ENCODE results near the gene CCDC141.
A peak's percentile ranks its signal among the peaks of the same experiment; 100 is the strongest.

CCDC141 gene

GRCh38 chr2:178978667-178979066 is 71.3 kb downstream of the CCDC141 start:
- DNase-seq (ENCODE audit: low read depth), result no peak

- no peak for DNase-seq (ENCODE audit: low read depth)
Measured at GRCh38 chr2:178976351-178976750, 73.6 kb downstream of the CCDC141 start.

DNA sequence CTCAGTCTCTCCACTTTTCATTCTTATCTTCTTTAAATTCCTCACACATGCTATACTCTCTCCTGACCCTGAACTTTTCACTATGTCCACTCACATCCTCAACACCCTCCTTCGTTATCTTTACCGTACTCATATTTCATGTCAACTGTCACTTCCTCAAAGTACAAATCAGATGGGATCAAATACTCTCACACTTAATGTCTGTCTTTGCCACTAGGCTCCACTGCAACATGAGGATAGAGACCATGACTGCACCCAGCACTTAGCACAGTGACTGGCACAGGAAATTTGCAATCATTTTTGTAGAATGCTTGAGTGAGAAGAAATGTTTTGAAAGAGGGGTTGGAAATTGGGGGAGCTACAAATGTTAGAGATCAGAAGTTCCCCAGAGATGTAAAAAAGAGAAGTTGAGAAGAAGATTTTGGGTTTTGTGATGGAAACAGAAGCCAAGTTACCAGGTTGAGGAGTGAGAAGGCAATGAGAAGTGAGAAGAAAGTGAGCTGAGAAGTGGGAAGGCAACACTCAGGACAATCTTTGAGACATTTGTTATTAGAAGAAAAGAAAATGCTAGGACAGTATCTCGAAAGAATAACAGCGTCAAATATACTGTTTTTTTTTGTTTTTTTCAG is 87.0 kb downstream of the CCDC141 start:
- no peak for DNase-seq (ENCODE audit: low read depth)

DNA sequence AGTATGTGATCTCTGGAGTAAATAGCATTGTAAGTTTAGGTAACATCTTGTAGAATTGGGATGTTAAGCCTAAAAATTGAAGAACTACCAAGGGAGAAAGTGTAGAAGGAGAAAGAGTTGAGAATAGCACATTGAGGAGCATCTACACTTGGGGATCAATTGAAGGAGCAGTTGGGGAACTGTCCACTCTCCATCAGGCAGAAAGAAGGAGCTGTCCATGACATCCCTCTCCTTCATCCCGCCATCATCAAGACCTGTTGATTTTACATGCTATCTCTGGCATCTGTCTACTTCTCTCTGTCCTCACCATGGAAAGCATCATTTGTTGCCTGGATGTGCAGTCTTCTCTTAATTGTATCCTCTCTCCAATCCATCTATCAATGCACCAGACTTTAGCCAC is 87.8 kb downstream of the CCDC141 start:
- DNase-seq (ENCODE audit: low read depth), result no peak

DNA sequence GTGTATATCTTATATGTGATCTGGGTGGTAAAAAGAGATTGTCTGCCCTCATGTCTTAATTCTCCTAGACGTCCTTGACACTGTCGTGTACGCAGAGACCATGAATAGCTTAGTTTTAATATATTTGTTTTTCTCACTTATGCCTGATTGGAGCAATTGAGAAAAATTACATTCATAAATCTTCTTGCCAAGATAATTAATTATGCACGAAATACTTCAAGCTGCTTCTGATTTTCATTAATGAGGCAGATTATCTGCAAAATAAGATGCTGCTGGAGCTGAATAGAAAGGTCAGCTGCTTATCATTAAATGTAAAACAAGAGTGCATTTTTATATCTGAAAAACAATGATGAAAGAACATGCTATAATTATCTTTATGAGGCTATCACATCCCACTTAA is 95.9 kb downstream of the CCDC141 start:
- no peak for DNase-seq (ENCODE audit: low read depth)

DNA sequence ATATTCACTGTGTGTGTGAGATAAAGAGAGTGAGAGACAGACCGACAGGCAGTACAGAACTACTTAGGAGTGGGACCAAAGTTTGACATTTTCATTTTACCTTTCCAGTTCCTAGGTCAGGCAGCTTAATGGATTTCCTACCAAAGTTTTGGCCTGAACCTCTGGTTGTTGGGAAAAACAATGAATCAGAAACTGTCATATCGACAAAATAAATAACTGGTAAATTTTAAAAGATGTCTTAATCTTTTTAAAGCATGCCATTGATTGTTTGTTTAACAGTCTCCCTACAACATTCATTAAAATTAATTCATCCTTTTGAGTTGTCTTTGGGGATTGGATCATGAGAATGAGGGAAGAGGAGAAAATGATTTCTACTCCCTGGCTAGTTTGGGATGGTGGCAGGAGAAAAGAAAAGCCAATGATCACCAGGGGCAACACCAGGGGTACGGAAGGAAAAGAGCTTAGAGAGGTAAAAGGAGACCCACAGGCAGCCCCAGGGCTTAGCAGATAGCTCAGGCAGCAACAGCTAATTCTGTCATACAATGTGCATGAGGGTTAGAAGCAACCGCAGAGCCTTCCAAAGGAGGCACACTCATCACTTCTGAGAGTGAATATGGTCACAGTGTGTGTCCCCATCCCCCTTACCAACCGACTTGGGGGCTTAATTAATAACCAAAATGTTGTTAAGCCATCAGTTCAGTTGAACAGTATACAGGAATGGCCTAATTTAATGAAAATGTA is 98.5 kb downstream of the CCDC141 start:
- DNase-seq (ENCODE audit: low read depth), result no peak

DNA sequence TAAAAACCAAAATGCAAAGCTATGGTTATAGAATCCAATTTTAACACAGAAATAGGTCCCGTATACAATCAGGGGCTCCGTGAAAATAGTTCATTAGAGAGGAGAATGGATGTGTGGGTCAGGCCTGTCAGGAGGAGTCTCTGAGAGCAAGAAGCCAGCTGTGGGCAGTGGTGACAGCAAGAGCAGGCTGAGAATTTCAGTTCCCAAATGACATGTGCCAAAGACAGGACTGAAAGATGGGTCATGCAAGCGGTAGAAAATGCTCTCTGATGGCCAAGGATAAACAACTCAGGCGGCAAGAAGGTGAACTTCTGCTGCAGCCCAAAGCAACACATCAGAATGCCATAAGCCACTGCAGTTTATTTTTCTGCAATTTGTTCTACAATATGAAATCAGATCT is 100.4 kb downstream of the CCDC141 start:
- DNase-seq (ENCODE audit: low read depth), result no peak

- DNase-seq (ENCODE audit: low read depth), result no peak
Measured at GRCh38 chr2:178949151-178949550, 100.8 kb downstream of the CCDC141 start.

- DNase-seq (ENCODE audit: low read depth), result no peak
Measured at GRCh38 chr2:178947006-178947405, 102.9 kb downstream of the CCDC141 start.

DNA sequence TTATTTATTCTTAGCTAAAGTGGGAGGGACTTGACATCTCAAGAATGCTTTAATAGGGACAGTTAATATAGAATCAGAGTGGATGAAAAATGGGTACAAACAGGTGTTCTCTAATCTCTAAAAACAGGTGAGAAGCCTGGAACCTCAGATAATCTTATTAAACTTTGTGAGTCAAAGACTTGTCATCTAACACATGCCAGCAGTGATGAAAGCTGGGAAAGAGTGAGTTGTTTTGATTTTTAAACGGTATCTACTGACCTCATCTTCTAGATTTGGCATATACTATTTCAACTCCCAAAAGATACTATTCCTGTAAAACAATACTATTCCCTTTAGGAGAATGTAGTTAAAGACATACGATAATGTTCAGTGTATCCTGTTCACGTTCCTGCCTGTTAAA is 103.4 kb downstream of the CCDC141 start:
- DNase-seq (ENCODE audit: low read depth), result no peak

DNA sequence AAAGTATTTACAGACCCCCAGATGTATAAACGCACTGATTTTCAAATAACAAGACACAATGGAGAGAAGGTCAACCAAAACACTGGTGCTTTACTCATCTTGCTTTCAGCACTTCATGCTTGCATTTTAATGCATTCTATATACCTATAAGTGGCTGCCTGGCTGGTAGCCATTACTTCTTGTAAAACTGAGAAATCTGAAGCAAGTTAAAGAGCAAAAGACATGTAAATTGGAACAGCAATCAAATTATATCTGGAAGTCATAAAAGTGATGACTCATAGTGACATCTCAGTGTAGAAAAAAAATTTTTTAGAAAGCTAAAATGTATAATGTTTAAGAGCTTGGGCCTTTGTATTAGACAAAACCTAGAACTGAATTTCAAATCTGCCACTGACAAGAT is 106.2 kb downstream of the CCDC141 start:
- DNase-seq (ENCODE audit: low read depth), result no peak

GRCh38 chr2:178934571-178934970 is 115.4 kb downstream of the CCDC141 start:
- no peak for DNase-seq (ENCODE audit: low read depth)

DNA sequence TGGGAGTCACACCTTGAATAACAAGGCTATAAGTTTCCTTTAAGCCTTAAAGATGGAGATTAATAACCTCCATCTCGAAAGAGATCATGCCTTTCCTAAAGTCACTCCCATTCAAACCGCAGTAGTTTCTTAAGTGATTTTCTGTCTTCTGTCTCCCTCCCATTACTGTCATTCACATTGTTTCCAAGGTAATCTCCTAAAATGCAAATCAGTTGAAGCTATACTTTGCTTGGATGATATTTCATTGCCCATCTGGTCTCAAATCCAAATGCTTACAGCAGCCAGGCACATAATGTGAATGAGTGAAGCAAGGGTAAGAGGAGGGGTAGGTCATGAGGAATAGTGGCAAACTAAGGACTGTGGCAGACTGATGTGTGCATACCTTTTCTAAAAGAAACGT is 116.4 kb downstream of the CCDC141 start:
- DNase-seq (ENCODE audit: low read depth), result no peak

GRCh38 chr2:178928077-178928476 is 121.9 kb downstream of the CCDC141 start:
- no peak for DNase-seq (ENCODE audit: low read depth)

- DNase-seq (ENCODE audit: low read depth), result no peak
Measured at GRCh38 chr2:178927173-178927572, 122.8 kb downstream of the CCDC141 start.

DNA sequence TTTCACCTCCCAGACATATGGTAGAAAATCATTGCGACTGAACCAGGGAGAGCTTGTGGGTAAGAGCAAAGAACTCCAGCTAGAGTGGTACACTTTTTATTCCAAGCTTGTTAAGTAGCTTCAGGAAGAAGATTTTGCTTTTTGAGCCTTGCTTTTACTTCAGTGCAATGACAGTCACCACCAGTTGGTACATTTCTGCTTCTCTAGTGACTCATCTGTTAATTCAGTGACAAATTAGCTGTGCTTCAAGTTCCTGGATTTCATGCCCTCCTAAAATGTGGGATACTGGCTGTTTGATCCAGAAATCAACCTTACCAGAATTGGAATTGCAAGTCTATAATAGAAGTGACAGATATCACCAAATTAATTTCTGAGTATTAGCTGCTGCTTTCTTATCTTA is 125.1 kb downstream of the CCDC141 start:
- DNase-seq (ENCODE audit: low read depth), result no peak

- no peak for DNase-seq (ENCODE audit: low read depth)
Measured at GRCh38 chr2:178923546-178923945, 126.4 kb downstream of the CCDC141 start.

- DNase-seq (ENCODE audit: low read depth), result no peak
Measured at GRCh38 chr2:178920916-178921513, 128.9 kb downstream of the CCDC141 start.

GRCh38 chr2:178917555-178917954 is 132.4 kb downstream of the CCDC141 start:
- DNase-seq (ENCODE audit: low read depth), result no peak

DNA sequence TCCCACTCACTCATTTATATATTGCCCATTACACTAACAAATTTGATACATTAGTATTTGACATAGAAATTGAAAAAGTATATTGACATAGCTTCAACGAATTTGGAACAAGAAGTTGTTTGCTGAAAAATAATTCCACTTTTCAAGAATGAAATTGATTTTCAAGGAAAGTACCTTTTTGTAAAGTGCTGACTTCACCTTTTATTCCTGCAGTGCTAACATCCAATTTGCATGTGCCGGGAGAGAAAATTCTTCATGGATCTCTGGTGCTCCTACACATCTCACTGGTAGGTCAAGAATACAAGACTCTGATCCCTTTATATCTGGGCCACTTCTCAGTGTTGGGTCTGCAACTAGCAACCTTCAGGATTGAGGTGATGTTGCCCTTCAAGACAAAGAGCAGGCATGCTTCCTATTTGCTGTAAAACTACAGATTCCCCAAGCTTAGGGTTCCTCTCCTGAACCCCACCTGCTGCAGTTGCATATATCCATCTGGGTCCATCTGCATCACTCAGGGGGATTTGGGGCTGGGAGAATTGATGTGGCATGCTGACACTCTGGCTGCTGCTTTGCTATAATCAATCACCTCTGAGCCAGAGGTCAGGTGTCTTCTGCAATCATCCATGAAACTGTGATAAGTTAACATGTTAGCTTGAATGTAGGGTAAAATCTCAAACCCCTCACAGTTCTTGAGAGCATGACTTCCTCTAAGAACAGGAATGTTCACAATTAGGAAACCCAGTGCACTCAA is 134.3 kb downstream of the CCDC141 start:
- no peak for DNase-seq (ENCODE audit: low read depth)

- peak; percentile 42 for DNase-seq (ENCODE audit: low read depth)
Measured at GRCh38 chr2:178914259-178914849, 135.6 kb downstream of the CCDC141 start.

DNA sequence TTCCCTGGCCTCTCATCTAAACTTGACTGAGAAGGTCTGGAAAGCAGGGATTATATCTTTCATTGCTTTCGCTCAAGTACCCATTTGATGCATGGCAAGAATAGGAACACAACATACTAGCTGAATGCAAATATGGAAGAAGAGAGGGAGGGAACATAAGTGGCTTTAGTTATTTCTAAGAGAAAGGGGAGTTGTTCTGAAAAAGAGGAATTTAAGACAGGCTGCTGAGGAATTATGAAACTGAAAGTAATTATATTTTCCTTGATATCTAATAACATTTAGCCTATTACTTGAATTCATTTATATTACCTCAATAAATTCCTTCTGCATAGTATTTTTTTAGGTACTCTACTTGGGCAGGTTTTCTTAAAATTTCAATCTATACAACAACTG is 136.9 kb downstream of the CCDC141 start:
- DNase-seq (ENCODE audit: low read depth), result no peak

Data from T follicular helper cell (primary cell).